ENCODE results near the gene SOX6.

DNA sequence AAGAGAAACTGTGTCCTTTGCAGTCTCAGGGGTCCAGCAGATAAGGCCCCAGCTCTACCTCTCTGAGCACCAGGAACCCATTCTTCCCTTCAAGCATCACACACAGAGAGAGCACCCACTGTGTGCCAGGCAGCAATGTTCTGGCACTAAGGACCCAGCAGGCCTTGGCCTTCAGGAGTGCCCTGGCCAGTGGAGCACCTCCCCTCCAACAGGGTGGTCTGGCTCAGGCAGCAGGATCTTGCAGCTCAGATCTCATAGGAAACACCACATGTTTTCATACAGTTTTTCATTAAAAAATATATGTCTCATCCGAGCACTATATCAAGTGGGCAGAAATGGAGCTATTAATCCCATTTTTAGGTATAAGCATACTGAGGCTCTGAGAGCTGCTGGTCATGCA, 410.6 kb downstream of the SOX6 start:
- TF ChIP-seq CTCF (IDR thresholded peaks at IDR 0.05) (no peak), POLR2A (IDR thresholded peaks at IDR 0.05) (no peak)
